Parathyroid adenoma (tissue), 2 donors: ENCODE results near the gene ALKBH6.

Experiments used
- H2AFZ ChIP-seq: fragments of 300-600 bp; sonication (generic); one replicate; pipeline ENCODE4 v1.7.0; 2017; ENCODE audit warnings: antibody characterized with exemption, mild to moderate bottlenecking
- H3K27ac ChIP-seq: fragments of 300-600 bp; sonication (generic); one replicate; pipeline ENCODE4 v1.7.0; 2017
- H3K27me3 ChIP-seq: fragments of 300-600 bp; sonication (generic); one replicate; pipeline ENCODE4 v1.7.0; 2017; ENCODE audit warnings: low read length; ENCODE audit not compliant: control insufficient read depth, insufficient read depth
- H3K36me3 ChIP-seq: fragments of 300-600 bp; sonication (generic); one replicate; pipeline ENCODE4 v1.7.0; 2017; ENCODE audit warnings: low read length; ENCODE audit not compliant: control insufficient read depth, insufficient read depth
- H3K4me1 ChIP-seq: fragments of 300-600 bp; sonication (generic); one replicate; pipeline ENCODE4 v1.7.0; 2017; ENCODE audit warnings: control low read depth
- H3K4me2 ChIP-seq: fragments of 300-600 bp; sonication (generic); one replicate; pipeline ENCODE4 v1.7.0; 2017; ENCODE audit warnings: low read length
- H3K4me3 ChIP-seq: fragments of 300-600 bp; sonication (generic); one replicate; pipeline ENCODE4 v1.7.0; 2017; ENCODE audit warnings: low read depth, low read length
- H3K79me2 ChIP-seq: fragments of 300-600 bp; sonication (generic); one replicate; pipeline ENCODE4 v1.7.0; 2017; ENCODE audit warnings: control low read depth
- H3K9ac ChIP-seq: fragments of 300-600 bp; sonication (generic); one replicate; pipeline ENCODE4 v1.7.0; 2017; ENCODE audit warnings: mild to moderate bottlenecking
- H3K9me3 ChIP-seq: fragments of 300-600 bp; sonication (generic); one replicate; pipeline ENCODE4 v1.7.0; 2017; ENCODE audit warnings: low read length; ENCODE audit not compliant: control insufficient read depth
- CTCF ChIP-seq: fragments of 300-600 bp; sonication (generic); IDR thresholded peaks from one replicate; pipeline ENCODE4 v1.7.0; 2017; ENCODE audit warnings: antibody characterized with exemption, mild to moderate bottlenecking
- donor health status: primary hyperparathyroidism.

Gene ALKBH6

GRCh38 chr19:36030264-36031148 is 16.5 kb upstream of the ALKBH6 start:
- Histone ChIP-seq H3K4me3 (no peak overlapping the region), H3K27ac (no peak overlapping the region), H3K79me2 (no peaks in the 10 kb centered on the region), H3K9me3 (no peaks in the 10 kb centered on the region), H3K4me1 (peaks cover 3% of the 10 kb centered on the region), H3K27me3 (no peaks in the 10 kb centered on the region), H3K9ac (no peak overlapping the region), H3K4me2 (no peak overlapping the region), H2AFZ (no peak overlapping the region), H3K36me3 (no peaks in the 10 kb centered on the region)
- TF ChIP-seq CTCF: peak; percentile 15

DNA sequence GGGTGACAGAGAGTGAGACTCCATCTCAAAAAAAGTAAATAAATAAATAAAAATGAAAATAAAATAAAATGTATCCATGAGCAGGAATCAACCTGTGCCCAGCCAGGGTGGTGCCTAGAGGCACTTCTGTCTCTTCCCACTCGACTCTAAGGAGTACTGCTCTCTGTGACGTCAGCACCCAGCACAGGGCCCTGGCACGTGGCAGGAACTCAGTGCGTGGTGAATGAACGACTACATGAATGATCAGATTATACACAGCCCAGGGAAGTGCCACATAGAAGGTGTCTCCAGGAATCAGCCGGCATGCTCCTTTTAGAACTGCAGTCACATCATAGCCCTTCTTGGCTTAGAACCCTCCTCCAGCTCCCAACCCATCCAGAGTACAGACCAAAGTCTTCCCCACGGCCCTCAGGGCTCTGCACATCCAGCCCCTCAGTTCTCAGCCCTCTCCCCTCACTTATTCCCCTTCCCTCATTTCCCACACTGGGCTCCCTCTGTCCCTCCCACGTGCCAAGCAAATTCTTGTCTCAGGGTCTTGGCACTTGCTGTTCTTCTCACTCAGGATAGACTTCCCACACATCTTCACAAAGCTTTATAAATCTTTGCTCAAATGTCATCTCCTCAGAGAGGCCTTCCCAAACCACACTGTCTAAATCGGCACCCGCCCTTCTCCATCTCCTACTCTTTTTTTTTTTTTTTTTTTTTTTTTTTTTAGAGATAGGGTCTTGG is 14.5 kb upstream of the ALKBH6 start:
- no peak overlapping the region for H3K9ac ChIP-seq
- H2AFZ ChIP-seq: no peak overlapping the region
- no peak for TF ChIP-seq CTCF
- H3K79me2 ChIP-seq: no peaks in the 10 kb centered on the region
- no peaks in the 10 kb centered on the region for H3K9me3 ChIP-seq
- H3K4me2 ChIP-seq: no peak overlapping the region
- peaks cover 3% of the 10 kb centered on the region for H3K4me1 ChIP-seq
- no peaks in the 10 kb centered on the region for H3K36me3 ChIP-seq
- H3K27me3 ChIP-seq: no peaks in the 10 kb centered on the region
- no peak overlapping the region for H3K4me3 ChIP-seq
- no peak overlapping the region for H3K27ac ChIP-seq

DNA sequence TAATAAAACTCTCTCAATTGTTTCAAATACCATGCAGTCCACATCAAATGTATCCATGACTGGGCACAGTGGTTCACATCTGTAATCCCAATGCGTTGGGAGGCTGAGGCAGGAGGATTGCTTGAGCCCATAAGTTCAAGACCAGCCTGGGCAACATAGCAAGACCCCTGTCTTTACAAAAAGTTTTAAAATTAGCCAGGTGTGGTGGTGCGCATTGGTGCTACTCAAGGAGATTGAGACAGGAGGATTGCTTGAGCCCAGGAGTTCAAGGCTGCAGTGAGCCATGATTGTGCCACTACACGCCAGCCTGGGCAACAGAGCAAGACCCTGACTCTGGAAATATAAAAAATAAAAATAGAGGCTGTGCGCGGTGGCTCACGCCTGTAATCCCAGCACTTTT is 13.7 kb upstream of the ALKBH6 start:
- H3K4me3 ChIP-seq: no peak overlapping the region

GRCh38 chr19:36026091-36026876 is 12.3 kb upstream of the ALKBH6 start:
- no peaks in the 10 kb centered on the region for H3K27me3 ChIP-seq
- H3K36me3 ChIP-seq: no peaks in the 10 kb centered on the region
- no peak overlapping the region for H3K27ac ChIP-seq
- no peak for TF ChIP-seq CTCF
- H3K9ac ChIP-seq: no peak overlapping the region
- H3K9me3 ChIP-seq: no peaks in the 10 kb centered on the region
- H3K4me1 ChIP-seq: no peaks in the 10 kb centered on the region
- H3K4me2 ChIP-seq: no peak overlapping the region
- no peak overlapping the region for H2AFZ ChIP-seq
- no peaks in the 10 kb centered on the region for H3K79me2 ChIP-seq
- no peak overlapping the region for H3K4me3 ChIP-seq

More for the DNA sequence above, 13.7 kb upstream of the ALKBH6 start:
- no peak overlapping the region for H2AFZ ChIP-seq
- H3K79me2 ChIP-seq: no peaks in the 10 kb centered on the region
- H3K27me3 ChIP-seq: no peaks in the 10 kb centered on the region
- no peak for TF ChIP-seq CTCF
- no peak overlapping the region for H3K9ac ChIP-seq
- no peaks in the 10 kb centered on the region for H3K9me3 ChIP-seq
- H3K36me3 ChIP-seq: no peaks in the 10 kb centered on the region
- no peak overlapping the region for H3K4me2 ChIP-seq
- H3K4me1 ChIP-seq: peaks cover 3% of the 10 kb centered on the region
- H3K27ac ChIP-seq: no peak overlapping the region
